DOHH2 (cell line): Measurements from ENCODE around the gene DLEU7.

Source experiments
- H3F3A ChIP-seq: fragments of 200-600 bp; sonication (generic), shearing (Covaris generic); 2 replicates; pipeline ENCODE4 v1.6.0; 2016; ENCODE audit warnings: antibody characterized with exemption, mild to moderate bottlenecking; ENCODE audit not compliant: control insufficient read depth, insufficient read depth
- H3K27ac ChIP-seq: fragments of 200-600 bp; sonication (generic); 2 replicates; pipeline ENCODE4 v1.5.1; 2014; ENCODE audit warnings: low read depth, mild to moderate bottlenecking, low read length, moderate library complexity
- H3K27me3 ChIP-seq: fragments of 200-600 bp; sonication (generic); 2 replicates; pipeline ENCODE4 v1.6.1; 2014; ENCODE audit warnings: mild to moderate bottlenecking, low read length, mixed read lengths; ENCODE audit not compliant: control insufficient read depth
- H3K36me3 ChIP-seq: fragments of 200-600 bp; sonication (generic); 2 replicates; pipeline ENCODE4 v1.6.1; 2014; ENCODE audit warnings: mild to moderate bottlenecking, low read length, moderate library complexity, mixed read lengths; ENCODE audit not compliant: control insufficient read depth
- H3K4me1 ChIP-seq: fragments of 200-600 bp; sonication (generic); 2 replicates; pipeline ENCODE4 v1.6.1; 2014; ENCODE audit warnings: mild to moderate bottlenecking, low read length, mixed read lengths; ENCODE audit not compliant: control insufficient read depth
- H3K4me2 ChIP-seq: fragments of 200-600 bp; sonication (generic); 2 replicates; pipeline ENCODE4 v1.6.0; 2014; ENCODE audit warnings: mild to moderate bottlenecking, low read length, moderate library complexity
- H3K4me3 ChIP-seq: fragments of 200-600 bp; sonication (generic); 2 replicates; pipeline ENCODE4 v1.5.1; 2014; ENCODE audit warnings: mild to moderate bottlenecking, low read length, mixed read lengths
- H3K79me2 ChIP-seq: fragments of 200-600 bp; sonication (generic); 2 replicates; pipeline ENCODE4 v1.6.1; 2014; ENCODE audit warnings: mild to moderate bottlenecking, low read length, mixed read lengths; ENCODE audit not compliant: control insufficient read depth
- H3K9me2 ChIP-seq: fragments of 200-600 bp; sonication (generic); replicated peaks from 2 replicates; pipeline ENCODE4 v1.6.1; 2014; ENCODE audit warnings: mild to moderate bottlenecking, low read length, mixed read lengths; ENCODE audit not compliant: control insufficient read depth
- H3K9me3 ChIP-seq: fragments of 200-600 bp; sonication (generic); 2 replicates; pipeline ENCODE4 v1.6.1; 2014; ENCODE audit warnings: antibody characterized with exemption, low read length, mixed read lengths; ENCODE audit not compliant: control insufficient read depth, insufficient read depth
- H4K20me1 ChIP-seq: fragments of 200-600 bp; sonication (generic); 2 replicates; pipeline ENCODE4 v1.6.0; 2014; ENCODE audit warnings: low read depth, mild to moderate bottlenecking, antibody characterized with exemption, low read length, moderate library complexity; ENCODE audit not compliant: control insufficient read depth, insufficient read depth
- CTCF ChIP-seq: fragments of 200-600 bp; sonication (generic); IDR thresholded peaks from one replicate; pipeline ENCODE4 v1.5.1; 2014; ENCODE audit warnings: antibody characterized with exemption, mild to moderate bottlenecking, low read depth, low read length; ENCODE audit not compliant: poor library complexity, severe bottlenecking
- EZH2phosphoT487 ChIP-seq: fragments of 200-600 bp; sonication (generic); IDR thresholded peaks from 2 replicates; pipeline ENCODE4 v1.6.1; 2017; ENCODE audit warnings: borderline replicate concordance, mild to moderate bottlenecking, antibody characterized with exemption, low read length, moderate library complexity, mixed read lengths

DLEU7 gene

GRCh38 chr13:50889317-50889716 lies 45.8 kb upstream of the DLEU7 start:
- Histone ChIP-seq H3K4me3 (no peak overlapping the region), H3K36me3 (peaks cover 1% of the 10 kb centered on the region), H4K20me1 (no peaks in the 10 kb centered on the region), H3K27me3 (no peaks in the 10 kb centered on the region), H3K9me2 (no peaks in the 10 kb centered on the region), H3K27ac (no peak overlapping the region), H3K9me3 (no peaks in the 10 kb centered on the region), H3K4me1 (peaks cover 59% of the 10 kb centered on the region), H3K79me2 (no peaks in the 10 kb centered on the region), H3F3A (peaks cover 19% of the 10 kb centered on the region), H3K4me2 (no peak overlapping the region)
- no peak for TF ChIP-seq EZH2phosphoT487
- TF ChIP-seq CTCF: no peak

GRCh38 chr13:50888362-50888761 lies 44.9 kb upstream of the DLEU7 start:
- H3K79me2 ChIP-seq: no peaks in the 10 kb centered on the region
- H4K20me1 ChIP-seq: no peaks in the 10 kb centered on the region
- no peaks in the 10 kb centered on the region; the same call in 1 of the 2 replicates for H3K36me3 ChIP-seq
- H3K9me2 ChIP-seq: no peaks in the 10 kb centered on the region
- peaks cover 49% of the 10 kb centered on the region for H3K4me1 ChIP-seq
- H3K27ac ChIP-seq: no peak overlapping the region
- no peak overlapping the region for H3K4me3 ChIP-seq
- no peaks in the 10 kb centered on the region for H3K27me3 ChIP-seq
- H3F3A ChIP-seq: peaks cover 11% of the 10 kb centered on the region
- TF ChIP-seq CTCF (no peak), EZH2phosphoT487 (no peak)
- no peak overlapping the region for H3K4me2 ChIP-seq
- H3K9me3 ChIP-seq: no peaks in the 10 kb centered on the region

GRCh38 chr13:50887151-50887550 lies 43.7 kb upstream of the DLEU7 start:
- H3K36me3 ChIP-seq: no peaks in the 10 kb centered on the region
- H3K27me3 ChIP-seq: no peaks in the 10 kb centered on the region
- peaks cover 37% of the 10 kb centered on the region for H3K4me1 ChIP-seq
- TF ChIP-seq EZH2phosphoT487 (no peak), CTCF (no peak)
- peak overlapping the region; percentile 8 for H3K4me2 ChIP-seq
- H4K20me1 ChIP-seq: no peaks in the 10 kb centered on the region
- no peaks in the 10 kb centered on the region for H3F3A ChIP-seq
- 0 out of 2 replicates have a peak overlapping the region, but pooled peaks have one; percentile 7 for H3K4me3 ChIP-seq
- no peak overlapping the region for H3K27ac ChIP-seq
- no peaks in the 10 kb centered on the region; the same call in 1 of the 2 replicates for H3K9me3 ChIP-seq
- H3K79me2 ChIP-seq: no peaks in the 10 kb centered on the region
- no peaks in the 10 kb centered on the region for H3K9me2 ChIP-seq
